Activated CD4-positive, alpha-beta T cell treated with anti-CD3 and anti-CD28 coated beads for 1 hour (primary cell): Measurements from ENCODE around the gene ESR2.
A peak's percentile ranks its signal among the peaks of the same experiment; 100 is the strongest.
"Not testable (repeated sequence)": the region's sequence is repeated elsewhere in the genome, so short reads cannot be mapped to it uniquely, and the experiment has no call there.

Experiments used
- DNase-seq: peaks from one replicate; pipeline ENCODE4 v3.0.0-alpha.2; 2020

ESR2 gene

GRCh38 chr14:64293976-64294671 lies at the start of gene ESR2:
Gene ESR2, minus strand, starts transcription at chr14:64294371. Its CDS starts 11,386 bp downstream, at chr14:64282985.
- DNase-seq: no peak

DNA sequence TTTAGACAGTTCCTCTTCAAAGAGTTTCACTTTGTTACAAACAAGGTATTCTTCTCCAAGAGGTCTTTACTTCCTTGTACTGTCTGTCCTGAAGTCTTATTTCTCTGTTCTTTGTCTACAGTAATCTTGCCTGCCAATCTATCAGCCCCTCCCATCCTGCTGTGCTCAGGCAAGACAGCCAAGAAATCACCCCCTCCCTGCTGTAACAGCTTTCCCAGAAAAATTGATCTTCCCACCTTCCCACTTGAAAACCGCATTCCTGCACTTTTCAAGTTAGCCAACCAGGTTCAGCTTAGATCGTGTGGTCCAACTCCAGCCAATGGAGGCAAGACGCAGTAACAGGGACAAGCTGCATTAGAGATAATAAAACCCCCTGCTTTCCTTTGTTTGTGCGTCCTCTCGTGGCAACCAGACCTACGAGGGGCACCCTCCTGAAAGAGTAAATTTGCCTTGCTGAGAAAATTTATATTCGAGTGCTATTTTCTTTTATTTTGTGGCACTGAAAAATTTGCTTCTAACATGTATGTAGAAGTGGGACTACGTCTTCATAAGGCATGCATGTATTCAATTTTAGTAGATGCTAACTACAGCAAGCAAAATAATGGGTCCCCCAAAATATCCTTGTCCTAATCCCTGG lies 46.5 kb upstream of the ESR2 start:
- no peak for DNase-seq

- DNase-seq: peak; percentile 69
These were observed 44.6 kb upstream of the ESR2 start for GRCh38 chr14:64338616-64339316.

DNA sequence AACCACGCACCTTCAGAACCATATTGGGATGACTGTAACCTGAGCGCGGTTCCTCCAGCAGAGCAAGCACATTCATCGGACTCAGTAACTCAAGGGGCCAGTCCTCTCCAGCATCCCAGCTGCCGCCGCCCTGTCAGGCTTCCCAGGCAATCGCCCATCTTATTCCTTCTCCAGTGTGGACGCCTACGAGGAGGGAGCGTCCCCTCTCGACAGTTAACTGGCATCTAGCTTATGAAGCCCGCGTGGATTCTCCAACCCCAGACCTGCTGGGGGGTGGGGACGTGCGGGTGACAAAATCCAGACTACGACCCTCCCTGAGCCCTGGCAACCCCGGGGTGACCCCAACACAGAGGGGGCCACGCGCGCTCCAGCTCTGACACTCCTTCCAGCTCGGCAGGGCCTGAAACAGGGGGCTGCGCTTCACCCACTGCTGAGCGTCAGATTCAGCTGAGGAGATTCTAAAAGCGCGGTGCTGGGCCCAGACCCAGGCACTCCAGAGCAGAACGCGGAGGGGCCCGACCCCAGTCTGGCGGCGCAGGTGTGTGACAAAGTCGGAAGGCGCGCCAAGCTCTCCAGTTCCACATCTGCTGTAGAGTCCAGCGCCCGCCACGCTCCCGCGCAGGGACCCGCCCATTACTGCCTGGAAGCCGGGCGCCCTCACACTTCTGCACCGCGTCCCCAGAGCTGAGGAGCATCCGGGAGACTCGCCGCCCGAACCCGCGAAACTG lies 43.9 kb upstream of the ESR2 start:
- DNase-seq: no peak

- DNase-seq: no peak
These were observed 35.0 kb upstream of the ESR2 start for GRCh38 chr14:64329149-64329548.

DNA sequence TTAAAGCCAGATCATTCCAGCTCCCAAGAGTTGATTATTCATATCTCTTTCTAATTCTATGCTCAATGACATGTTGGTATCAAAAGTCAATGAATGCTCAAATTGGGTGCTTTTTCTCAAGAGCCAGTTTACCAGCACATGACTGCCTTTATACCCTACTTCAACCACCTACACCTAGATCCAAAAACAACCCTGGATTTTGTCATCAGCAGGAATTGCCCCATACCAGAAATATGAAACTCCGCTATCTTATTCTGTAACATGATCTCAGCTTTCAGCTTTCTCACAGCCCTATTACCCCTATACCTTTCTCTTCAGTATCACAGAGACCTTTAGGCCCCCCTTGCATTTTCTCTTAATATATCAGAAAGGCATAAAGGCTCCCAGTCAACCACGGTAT lies 32.3 kb upstream of the ESR2 start:
- no peak for DNase-seq

DNA sequence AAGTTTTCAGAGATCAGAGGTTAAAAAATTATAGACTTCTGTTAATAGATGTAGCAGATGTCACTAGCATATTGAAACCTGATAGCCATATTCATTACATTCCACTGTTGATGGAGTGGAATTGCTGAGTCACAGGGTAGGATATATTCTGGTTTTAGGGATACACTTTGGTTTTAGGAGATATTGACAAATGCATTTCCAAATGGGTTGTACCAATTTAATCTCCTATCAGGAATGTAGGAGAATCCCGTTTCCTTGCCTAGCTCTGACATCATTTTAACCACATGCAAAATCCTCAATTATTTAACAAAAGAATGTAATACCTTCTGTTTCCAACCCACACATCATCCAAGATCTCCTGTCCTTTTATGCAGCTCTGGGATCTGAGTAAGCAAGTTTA lies 30.7 kb upstream of the ESR2 start:
- no peak for DNase-seq

DNA sequence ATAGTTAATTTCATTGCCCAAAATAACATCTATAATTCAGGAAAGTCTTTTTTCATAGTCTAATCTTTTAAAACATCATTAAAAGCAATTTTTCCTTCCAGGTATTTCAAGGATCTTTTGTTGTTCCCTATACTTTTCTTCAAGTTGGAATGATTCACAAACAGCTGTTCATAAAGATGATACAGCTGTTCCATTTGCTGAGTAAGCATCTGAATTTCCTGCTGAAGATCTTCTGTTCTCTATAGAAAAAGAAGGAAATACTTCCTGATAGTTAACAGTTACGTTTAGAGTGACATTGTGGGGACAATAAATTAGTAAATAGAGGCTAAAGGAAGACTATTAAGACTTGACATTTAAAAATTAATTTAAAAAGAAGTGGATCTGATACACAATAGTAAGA lies 30.3 kb upstream of the ESR2 start:
- no peak for DNase-seq

DNA sequence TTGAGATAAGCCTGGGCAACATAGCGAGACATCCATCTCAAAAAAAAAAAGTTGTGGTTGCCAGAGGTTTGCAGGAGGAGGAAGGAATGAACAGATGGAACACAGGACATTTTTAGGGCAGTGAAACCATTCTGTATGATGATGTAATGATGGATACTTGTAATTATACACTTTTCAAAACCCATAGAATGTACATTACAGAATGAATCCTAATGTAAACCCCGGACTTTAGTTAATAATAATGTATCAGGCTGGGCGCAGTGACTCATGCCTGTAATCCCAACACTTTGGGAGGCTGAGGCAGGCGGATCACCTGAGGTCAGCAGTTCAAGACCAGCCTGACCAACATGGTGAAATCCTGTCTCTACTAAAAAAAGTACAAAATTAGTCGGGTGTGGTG lies 26.2 kb upstream of the ESR2 start:
- DNase-seq: not testable (repeated sequence)

GRCh38 chr14:64318695-64319094 lies 24.5 kb upstream of the ESR2 start:
- DNase-seq: not testable (repeated sequence)

GRCh38 chr14:64303471-64303917 lies 9.3 kb upstream of the ESR2 start:
- no peak for DNase-seq

DNA sequence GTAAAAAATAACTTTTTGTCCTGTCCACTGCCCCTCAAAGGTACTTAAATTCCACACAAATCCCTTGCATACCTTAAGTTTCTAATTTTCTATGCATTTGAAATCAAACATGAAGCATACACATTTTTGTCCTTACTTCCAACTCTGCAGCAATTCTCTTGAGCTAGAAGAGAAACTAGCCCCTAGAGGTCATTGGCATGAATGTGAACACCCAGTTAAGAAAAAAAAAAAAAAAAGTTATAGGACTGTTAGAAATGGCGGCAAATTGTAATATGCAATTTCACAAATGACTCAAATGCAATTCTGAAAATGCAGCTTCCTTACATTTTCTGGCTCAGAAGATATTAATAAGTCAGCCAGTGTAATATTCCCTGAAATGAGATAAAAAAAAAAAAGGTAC lies 4.6 kb upstream of the ESR2 start:
- no peak for DNase-seq

- no peak for DNase-seq
These were observed 2.4 kb upstream of the ESR2 start for GRCh38 chr14:64296561-64296960.

GRCh38 chr14:64294672-64295413 lies 672 bp upstream of the ESR2 start:
- peak; percentile 67 for DNase-seq

DNA sequence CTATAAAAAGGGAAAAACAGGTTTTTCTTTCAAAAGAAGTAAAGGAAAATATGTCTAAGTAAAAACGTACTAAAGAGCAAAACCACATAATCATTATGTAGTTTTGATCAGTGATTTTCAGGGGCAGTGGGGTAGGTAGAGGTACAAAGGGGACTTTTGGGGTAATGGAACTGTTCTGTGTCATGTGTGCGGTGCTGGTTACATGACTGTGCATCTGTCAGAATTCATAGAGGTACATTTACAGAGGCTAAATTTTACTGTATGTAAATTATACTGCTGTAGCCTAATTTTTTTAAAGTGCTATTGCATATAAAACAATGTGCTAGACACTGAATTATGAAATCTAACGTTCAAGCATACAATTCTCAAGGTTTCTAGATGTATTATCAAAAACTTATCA lies 2.0 kb downstream of the ESR2 start:
- no peak for DNase-seq

GRCh38 chr14:64289571-64289970 lies 4.6 kb downstream of the ESR2 start:
- DNase-seq: no peak

DNA sequence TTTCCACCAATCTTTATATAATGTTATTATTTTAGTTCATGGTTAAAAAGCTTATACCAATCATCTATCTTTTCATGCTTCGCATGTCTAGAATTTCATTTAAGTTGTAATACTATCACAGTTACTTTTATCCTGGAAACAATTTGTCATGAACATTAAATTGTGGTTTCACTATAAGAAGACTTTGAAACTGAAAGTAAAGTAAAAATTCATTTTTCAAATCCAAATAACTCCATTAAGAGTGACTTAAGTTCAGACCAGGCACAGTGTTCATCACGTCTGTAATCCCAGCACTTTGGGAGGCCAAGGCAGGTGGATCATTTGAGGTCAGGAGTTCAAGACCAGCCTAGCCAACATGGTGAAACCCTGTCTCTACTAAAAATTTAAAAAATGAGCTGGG lies 12.4 kb downstream of the ESR2 start:
- no peak for DNase-seq

- no peak for DNase-seq
These were observed 14.2 kb downstream of the ESR2 start for GRCh38 chr14:64279704-64280668.

DNA sequence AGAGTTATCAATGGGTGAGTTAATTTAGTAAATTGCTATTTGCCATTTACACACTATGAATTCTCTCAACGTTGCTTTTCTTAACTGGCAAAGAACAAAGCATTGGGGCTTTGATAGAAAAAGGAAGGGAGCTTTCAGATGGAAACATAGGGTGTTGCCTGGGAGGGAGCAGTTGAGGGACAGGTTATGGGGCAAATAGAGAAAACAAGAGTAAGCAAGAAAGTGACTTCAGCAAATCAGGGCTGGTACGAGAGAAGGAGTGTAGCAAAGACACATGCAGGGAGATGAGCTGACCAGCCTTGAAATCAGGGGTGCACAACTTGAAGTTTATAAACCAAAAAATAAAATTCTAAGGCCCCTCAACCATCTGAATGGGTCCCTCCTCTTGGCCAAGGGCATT lies 15.7 kb downstream of the ESR2 start:
- DNase-seq: no peak

GRCh38 chr14:64272019-64272418 lies 22.2 kb downstream of the ESR2 start:
- no peak for DNase-seq

GRCh38 chr14:64266239-64266638 lies 27.9 kb downstream of the ESR2 start:
- no peak for DNase-seq
